Panc1 (cell line): ENCODE data around the gene HSPA12A.

Experiments used
- CTCF ChIP-seq: fragments of 450-650 bp; IDR thresholded peaks from 2 replicates; pipeline ENCODE4 v1.5.1; 2017; ENCODE audit warnings: mild to moderate bottlenecking
- POLR2AphosphoS5 ChIP-seq: IDR thresholded peaks from 2 replicates; pipeline ENCODE4 v1.6.1; 2012; ENCODE audit warnings: mild to moderate bottlenecking, low read depth, low read length, moderate library complexity
- TCF7L2 ChIP-seq: IDR thresholded peaks from 2 replicates; pipeline ENCODE4 v1.6.1; 2011; ENCODE audit warnings: mild to moderate bottlenecking, low read depth, low read length, inconsistent platforms
- TF ChIP-seq, protein P1 (sequence below), 2 experiments: IDR thresholded peaks; 2 replicates each; pipeline ENCODE4 v1.6.1; 2011 to 2012; ENCODE audit warnings: low read depth in 2 of 2, control low read depth in 1 of 2, low read length in 1 of 2, mild to moderate bottlenecking in 1 of 2, moderate library complexity in 1 of 2; ENCODE audit not compliant: insufficient read depth in 1 of 2

DNA sequence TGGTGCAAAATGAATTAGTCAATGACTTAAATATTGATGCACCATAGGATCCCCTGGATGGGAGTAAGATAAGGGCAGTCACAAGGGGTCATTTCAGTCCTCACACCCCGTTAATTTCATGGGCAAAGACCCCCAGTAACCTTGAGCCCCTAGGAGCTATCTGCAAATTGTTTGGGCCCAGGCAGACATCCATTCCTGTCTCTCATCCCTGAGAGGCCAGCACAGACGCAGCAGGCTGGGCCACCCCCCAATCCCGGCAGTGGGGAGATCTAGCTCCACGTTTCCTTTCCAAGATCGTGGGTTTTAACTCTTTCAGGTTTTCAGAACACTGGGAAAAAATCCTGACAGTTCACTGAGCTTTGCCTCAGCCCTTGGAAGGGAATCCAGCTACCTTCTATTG is 81.5 kb downstream of the HSPA12A start:
- no peak for TF ChIP-seq CTCF
- TF ChIP-seq TCF7L2 = no peak
- TF ChIP-seq, protein P1, sequence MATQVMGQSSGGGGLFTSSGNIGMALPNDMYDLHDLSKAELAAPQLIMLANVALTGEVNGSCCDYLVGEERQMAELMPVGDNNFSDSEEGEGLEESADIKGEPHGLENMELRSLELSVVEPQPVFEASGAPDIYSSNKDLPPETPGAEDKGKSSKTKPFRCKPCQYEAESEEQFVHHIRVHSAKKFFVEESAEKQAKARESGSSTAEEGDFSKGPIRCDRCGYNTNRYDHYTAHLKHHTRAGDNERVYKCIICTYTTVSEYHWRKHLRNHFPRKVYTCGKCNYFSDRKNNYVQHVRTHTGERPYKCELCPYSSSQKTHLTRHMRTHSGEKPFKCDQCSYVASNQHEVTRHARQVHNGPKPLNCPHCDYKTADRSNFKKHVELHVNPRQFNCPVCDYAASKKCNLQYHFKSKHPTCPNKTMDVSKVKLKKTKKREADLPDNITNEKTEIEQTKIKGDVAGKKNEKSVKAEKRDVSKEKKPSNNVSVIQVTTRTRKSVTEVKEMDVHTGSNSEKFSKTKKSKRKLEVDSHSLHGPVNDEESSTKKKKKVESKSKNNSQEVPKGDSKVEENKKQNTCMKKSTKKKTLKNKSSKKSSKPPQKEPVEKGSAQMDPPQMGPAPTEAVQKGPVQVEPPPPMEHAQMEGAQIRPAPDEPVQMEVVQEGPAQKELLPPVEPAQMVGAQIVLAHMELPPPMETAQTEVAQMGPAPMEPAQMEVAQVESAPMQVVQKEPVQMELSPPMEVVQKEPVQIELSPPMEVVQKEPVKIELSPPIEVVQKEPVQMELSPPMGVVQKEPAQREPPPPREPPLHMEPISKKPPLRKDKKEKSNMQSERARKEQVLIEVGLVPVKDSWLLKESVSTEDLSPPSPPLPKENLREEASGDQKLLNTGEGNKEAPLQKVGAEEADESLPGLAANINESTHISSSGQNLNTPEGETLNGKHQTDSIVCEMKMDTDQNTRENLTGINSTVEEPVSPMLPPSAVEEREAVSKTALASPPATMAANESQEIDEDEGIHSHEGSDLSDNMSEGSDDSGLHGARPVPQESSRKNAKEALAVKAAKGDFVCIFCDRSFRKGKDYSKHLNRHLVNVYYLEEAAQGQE (IDR thresholded peaks at IDR 0.05; ENCODE audit: insufficient read depth in 1 of 2, low read depth in 2 of 2, low read length in 1 of 2) = no peak
- TF ChIP-seq POLR2AphosphoS5 = no peak
